Naive B cell (primary cell): ENCODE data around the gene MAP1LC3A. TPM values are rescaled to one million over a fixed set of nuclear protein-coding genes. Genes with fewer than 3 reads are reported as not detected.
"Not testable (repeated sequence)": the region's sequence is repeated elsewhere in the genome, so short reads cannot be mapped to it uniquely, and the experiment has no call there.

Experiments used
- ATAC-seq, 2 donors: fragments of 150-1000 bp; cut with Tn5 transposase; 2 replicates each; pipeline ENCODE4 v1.10.0; 2021; ENCODE audit warnings: low read depth in 2 of 2, mild to moderate bottlenecking in 2 of 2, moderate library complexity in 2 of 2
- DNase-seq: peaks from one replicate; pipeline ENCODE4 v3.0.0; 2022
- H3K27ac Mint-ChIP-seq, 6 donors: one replicate each; pipeline ENCODE4 v1.8.0; 2020 to 2022; ENCODE audit warnings: mild to moderate bottlenecking in 6 of 6, mixed read lengths in 6 of 6, moderate library complexity in 5 of 6, inconsistent platforms in 2 of 6
- H3K27me3 Mint-ChIP-seq, 3 donors: one replicate each; pipeline ENCODE4 v1.8.0; 2021 to 2022; ENCODE audit warnings: mixed read lengths in 3 of 3, mild to moderate bottlenecking in 1 of 3
- H3K36me3 Mint-ChIP-seq, 2 donors: one replicate each; pipeline ENCODE4 v1.8.0; 2020 to 2022; ENCODE audit warnings: mixed read lengths in 2 of 2, inconsistent platforms in 1 of 2, mild to moderate bottlenecking in 1 of 2
- H3K4me1 Mint-ChIP-seq, 3 donors: one replicate each; pipeline ENCODE4 v1.8.0; 2020 to 2022; ENCODE audit warnings: mixed read lengths in 3 of 3, inconsistent platforms in 1 of 3, mild to moderate bottlenecking in 1 of 3, moderate library complexity in 1 of 3
- H3K4me3 Mint-ChIP-seq, 8 donors: one replicate each; pipeline ENCODE4 v1.8.0; 2020 to 2022; ENCODE audit warnings: mild to moderate bottlenecking in 8 of 8, mixed read lengths in 8 of 8, moderate library complexity in 8 of 8, inconsistent platforms in 2 of 8
- H3K9me3 Mint-ChIP-seq, 7 donors: one replicate each; pipeline ENCODE4 v1.8.0; 2020 to 2022; ENCODE audit warnings: mixed read lengths in 7 of 7, mild to moderate bottlenecking in 5 of 7, inconsistent platforms in 2 of 7, moderate library complexity in 1 of 7
- polyA plus RNA-seq, 6 donors: library from polyadenylated mRNA; unstranded; fragments of 300-500 nt; fragmentation: Illumina TruSeq; gene quantifications; one replicate each; pipeline ENCODE4 v1.2.3, GENCODE V29; 2021; ENCODE audit warnings: low read depth in 6 of 6

MAP1LC3A gene
- polyA plus RNA-seq = 1 to 10 TPM in 4 of 6 donors, under 1 TPM in 2; 0.49 to 3.5 (median 1.8) TPM

DNA sequence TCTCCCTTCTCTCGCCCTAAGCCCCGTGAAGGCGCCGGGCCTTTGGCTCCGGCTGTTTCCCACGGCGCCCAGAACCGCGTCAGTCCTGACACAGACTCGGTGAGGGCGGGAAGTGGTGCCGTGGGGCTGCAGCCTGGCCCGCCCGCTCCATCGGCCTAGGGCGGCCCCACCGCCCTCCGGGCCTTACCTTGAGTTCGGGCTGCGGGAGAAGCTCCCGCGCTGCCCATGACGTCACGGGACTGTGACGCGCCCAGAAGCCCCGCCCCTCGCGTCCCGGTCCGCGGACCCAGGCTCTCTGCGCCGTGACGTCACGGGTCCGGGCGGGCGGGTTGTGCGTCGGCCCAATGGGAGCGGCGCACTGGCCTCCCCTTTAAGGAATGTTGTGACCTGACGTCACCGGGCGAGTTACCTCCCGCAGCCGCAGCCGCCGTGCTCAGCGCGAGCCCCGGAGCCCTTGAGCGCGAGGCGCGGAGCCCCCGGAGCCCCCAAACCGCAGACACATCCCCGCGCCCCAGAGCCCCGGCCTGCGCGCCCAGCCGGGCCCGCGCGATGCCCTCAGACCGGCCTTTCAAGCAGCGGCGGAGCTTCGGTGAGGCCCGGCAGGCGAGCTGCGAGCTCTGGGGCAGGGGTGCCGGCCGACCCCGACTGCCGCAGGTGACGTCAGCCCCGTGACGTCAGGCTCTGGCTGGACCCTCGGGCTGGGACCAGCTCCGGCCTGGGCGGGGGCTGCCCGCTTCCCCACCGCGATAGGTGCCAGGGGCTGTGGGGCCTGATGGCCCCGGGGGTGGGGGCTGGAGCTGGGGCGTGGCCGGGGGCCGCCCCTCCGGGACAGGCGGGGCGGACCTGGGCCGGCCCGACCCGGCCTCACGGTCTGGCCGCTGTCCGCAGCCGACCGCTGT lies at the start of gene MAP1LC3A:
TSS of gene MAP1LC3A (plus strand) at position 399 of the 899 bp plus-strand sequence. CDS start at position 550, 151 bp downstream.
- peak; percentile 82 to 83 for ATAC-seq
- Mint-ChIP-seq H3K9me3 (no peaks in the 10 kb centered on the region), H3K4me1 (peaks cover 14 to 27% (median 20%) of the 10 kb centered on the region in 3 donors), H3K4me3 (peak within 1 kb of the TSS; percentile 79 to 98 (median 92)), H3K27me3 (no peaks in the 10 kb centered on the region), H3K36me3 (no peaks in the 10 kb centered on the region), H3K27ac (peak within 1 kb of the TSS; percentile 72 to 98 (median 98))
- peak; percentile 91 for DNase-seq

DNA sequence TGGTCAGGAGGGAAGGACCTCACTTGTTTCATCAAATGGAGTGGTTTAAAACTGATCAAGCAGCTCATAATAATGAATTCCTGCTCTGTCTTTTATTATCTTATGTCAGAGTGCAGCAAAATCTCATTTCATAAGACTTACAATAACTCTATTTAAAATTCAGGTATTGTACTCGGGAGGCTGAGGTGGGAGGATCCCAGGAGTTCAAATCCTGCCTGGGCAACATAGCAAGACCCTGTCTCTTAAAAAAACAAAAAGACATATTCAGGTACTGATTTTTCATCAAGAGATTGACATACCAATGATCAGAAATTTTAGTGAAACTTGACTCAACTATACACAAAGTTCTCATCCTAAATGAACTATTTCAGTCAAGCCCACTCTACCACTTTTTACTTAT lies 47.9 kb upstream of the MAP1LC3A start:
- Mint-ChIP-seq H3K9me3 (no peaks in the 10 kb centered on the region), H3K4me3 (no peak overlapping the region), H3K27ac (peak overlapping the region in 3 of 6 donors; percentile 10 to 28 (median 18)), H3K36me3 (peaks cover 0 to 9% of the 10 kb centered on the region in 2 donors), H3K4me1 (peaks cover 20 to 27% (median 25%) of the 10 kb centered on the region in 3 donors), H3K27me3 (no peaks in the 10 kb centered on the region)
- DNase-seq = no peak
- ATAC-seq = no peak

DNA sequence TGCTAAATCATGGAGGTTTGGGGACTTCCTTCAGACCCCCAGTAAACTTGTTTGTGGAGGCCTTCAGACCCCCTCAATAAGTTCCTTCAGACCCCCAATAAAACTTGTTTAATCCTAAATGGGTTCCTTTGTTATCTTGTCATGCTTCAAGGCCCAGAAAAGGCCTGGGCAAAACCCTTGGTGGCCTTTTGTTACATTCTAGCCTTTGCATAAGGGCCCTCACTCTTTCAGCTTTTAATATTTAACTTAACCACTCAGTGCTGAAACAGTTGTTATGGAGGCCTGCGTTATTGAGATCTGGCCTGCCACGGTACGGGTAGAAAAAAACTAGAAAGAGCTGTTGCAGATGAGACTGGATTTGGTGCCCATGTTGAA lies 46.6 kb upstream of the MAP1LC3A start:
- Mint-ChIP-seq H3K36me3 (peaks cover 0 to 12% of the 10 kb centered on the region in 2 donors), H3K9me3 (no peaks in the 10 kb centered on the region), H3K27ac (peak overlapping the region in 4 of 6 donors; percentile 38 to 96 (median 92)), H3K27me3 (no peaks in the 10 kb centered on the region), H3K4me3 (peak overlapping the region in 1 of 8 donors; percentile 26), H3K4me1 (peaks cover 20 to 35% (median 35%) of the 10 kb centered on the region in 3 donors)
- ATAC-seq (no peak), DNase-seq (no peak)

DNA sequence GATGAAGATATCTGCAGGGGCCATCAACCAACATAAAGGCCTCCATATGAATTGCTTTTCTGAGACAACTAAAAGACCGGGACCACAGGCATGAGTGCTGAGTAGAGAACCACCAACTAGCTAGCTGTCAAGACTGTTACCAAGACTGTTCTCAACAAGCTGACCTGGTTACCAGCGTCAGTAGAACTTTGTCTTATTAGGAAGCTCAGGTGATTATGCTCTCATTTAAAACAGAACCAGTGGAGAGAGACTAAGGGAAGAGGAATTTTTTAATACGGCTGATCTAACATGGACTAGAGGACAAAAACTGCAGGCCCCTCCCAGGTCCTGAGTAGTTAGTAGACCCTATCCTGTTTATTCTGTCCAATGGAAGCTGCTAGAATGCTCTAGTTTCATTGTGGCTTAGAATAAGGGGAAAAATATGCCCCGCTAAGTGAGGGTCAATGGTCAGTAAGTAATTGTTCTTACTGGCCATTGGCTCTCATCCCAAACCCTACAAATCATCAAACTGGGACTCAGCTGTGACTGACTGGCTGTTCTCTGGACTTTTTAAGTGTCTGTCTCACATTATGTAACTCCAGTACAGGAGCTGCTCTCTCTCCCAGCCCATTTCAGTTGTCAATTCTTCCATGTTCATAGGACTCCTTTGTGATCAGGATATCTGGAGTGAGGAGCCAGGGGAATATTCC lies 46.1 kb upstream of the MAP1LC3A start:
- no peaks in the 10 kb centered on the region for H3K27me3 Mint-ChIP-seq
- ATAC-seq (no peak), DNase-seq (no peak)
- peaks cover 20 to 37% (median 35%) of the 10 kb centered on the region in 3 donors for H3K4me1 Mint-ChIP-seq
- peaks cover 0 to 10% of the 10 kb centered on the region in 2 donors for H3K36me3 Mint-ChIP-seq
- H3K9me3 Mint-ChIP-seq = no peaks in the 10 kb centered on the region
- H3K4me3 Mint-ChIP-seq = peak overlapping the region in 2 of 8 donors; percentile 54 to 78
- peak overlapping the region; percentile 24 to 96 (median 67) for H3K27ac Mint-ChIP-seq

DNA sequence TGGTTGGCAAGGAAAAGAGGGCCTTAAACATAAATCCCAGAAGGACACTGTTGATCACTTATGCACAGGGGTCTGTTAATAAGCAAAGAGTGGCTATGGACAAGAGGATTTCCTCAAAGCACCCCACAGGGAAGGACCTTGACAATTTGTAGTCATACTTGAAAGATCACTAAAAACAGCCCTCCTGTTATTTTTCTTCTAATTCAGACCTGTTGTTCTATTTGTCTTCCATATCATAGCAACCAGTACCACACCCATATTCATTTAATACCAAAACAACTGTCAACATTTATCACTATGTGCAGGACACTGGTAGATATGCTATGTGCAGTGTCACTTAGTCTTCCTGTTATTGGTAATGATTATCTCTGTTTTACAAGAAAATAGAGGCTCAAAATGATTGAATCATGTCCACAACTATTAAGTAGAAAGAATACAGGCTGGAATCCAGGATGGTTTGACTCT lies 45.5 kb upstream of the MAP1LC3A start:
- peak overlapping the region in 5 of 6 donors; percentile 13 to 96 (median 44) for H3K27ac Mint-ChIP-seq
- H3K4me1 Mint-ChIP-seq = peaks cover 20 to 43% (median 40%) of the 10 kb centered on the region in 3 donors
- H3K36me3 Mint-ChIP-seq = peaks cover 0 to 5% of the 10 kb centered on the region in 2 donors
- H3K9me3 Mint-ChIP-seq = no peaks in the 10 kb centered on the region
- ATAC-seq = peak in 1 of 2 donors; percentile 6
- DNase-seq = no peak
- no peaks in the 10 kb centered on the region for H3K27me3 Mint-ChIP-seq
- peak overlapping the region in 2 of 8 donors; percentile 54 to 78 for H3K4me3 Mint-ChIP-seq

DNA sequence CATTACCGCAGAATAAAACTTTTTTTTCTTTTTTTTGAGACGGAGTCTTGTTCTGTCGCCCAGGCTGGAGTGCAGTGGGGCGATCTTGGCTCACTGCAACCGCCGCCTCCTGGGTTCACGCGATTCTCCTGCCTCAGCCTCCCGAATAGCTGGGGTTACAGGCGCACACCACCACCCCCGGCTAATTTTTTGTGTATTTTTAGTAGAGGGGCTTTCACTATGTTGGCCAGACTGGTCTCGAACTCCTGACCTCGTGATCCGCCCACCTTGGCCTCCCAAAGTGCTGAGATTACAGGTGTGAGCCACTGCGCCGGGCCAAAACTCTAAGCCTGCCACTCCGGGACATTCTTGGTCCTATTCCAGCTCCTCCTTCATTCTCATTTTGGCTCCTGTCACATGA lies 44.5 kb upstream of the MAP1LC3A start:
- H3K9me3 Mint-ChIP-seq, ATAC-seq, H3K27me3 Mint-ChIP-seq, DNase-seq, H3K36me3 Mint-ChIP-seq: not testable (repeated sequence)
- H3K4me1 Mint-ChIP-seq = peaks cover 20 to 53% (median 49%) of the 10 kb centered on the region in 3 donors
- peak overlapping the region in 3 of 6 donors; percentile 4 to 96 (median 54) for H3K27ac Mint-ChIP-seq
- peak overlapping the region in 1 of 8 donors; percentile 99 for H3K4me3 Mint-ChIP-seq

DNA sequence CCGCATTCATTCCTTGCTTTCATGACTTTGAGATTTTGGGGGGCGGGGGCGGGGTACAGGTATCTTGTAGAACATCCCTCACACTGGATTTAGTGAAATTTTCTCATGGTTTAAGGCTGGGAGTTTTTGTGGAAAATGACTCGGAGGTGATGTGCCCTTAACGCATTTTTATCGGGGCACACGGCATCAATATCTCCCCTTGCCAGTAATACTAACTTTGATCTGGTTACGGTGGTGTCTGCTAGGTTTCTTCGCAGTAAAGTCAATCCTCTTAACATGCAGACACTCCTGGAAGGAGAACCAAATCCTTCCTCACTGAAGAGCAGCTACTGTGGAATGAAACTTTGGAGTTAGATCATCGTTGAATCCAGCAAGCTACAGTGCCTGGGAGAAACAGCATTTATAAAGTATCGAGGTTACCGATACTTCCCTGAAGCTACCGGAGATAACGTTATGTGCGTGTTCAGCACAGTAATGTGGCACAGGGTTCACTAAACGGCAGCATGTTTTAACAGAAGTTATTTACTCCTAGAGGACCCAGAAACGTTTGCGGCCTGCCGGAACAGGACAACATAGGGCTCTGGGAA lies 43.5 kb upstream of the MAP1LC3A start:
- peak in 1 of 2 donors; percentile 6 for ATAC-seq
- DNase-seq = no peak
- Mint-ChIP-seq H3K4me1 (peaks cover 20 to 60% (median 49%) of the 10 kb centered on the region in 3 donors), H3K36me3 (peaks cover 0 to 3% of the 10 kb centered on the region in 2 donors), H3K27me3 (no peaks in the 10 kb centered on the region), H3K27ac (peak overlapping the region; percentile 96 to 99 (median 98)), H3K9me3 (no peaks in the 10 kb centered on the region), H3K4me3 (peak overlapping the region; percentile 95 to 100 (median 99))

DNA sequence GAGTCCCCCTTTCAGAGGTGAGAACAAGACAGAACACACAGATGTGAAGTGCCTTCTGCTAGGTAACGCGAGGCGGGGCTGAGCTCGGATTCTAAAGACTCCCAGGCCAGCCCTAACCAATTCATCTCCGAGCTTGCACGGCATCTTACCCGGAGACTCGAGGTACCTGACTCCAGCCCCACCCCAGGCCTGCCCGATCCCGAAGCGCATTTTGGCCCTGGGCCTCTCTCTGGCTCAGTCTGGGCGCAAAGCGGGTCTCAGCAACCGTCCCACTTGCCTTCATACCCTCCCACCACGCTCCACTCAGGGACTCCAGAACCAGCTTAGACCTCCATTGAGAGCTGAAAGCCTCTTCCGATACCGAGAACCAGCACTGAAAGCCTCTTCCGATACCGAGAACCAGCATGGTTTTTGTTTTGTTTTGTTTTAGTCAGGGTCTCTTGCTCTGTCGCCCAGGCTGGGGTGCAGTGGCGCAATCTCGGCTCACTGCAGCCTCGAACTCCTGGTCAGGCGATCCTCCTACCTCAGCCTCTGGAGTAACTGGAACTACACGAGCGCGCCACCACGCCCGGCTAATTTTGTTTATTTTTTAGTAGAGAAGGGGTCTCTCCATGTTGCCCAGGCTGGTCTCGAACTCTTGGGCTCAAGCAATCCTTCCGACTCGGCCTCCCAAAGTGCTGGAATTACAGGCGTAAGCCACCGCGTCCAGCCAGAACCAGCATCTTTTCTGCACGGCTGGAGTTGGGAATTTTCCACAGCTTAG lies 42.9 kb upstream of the MAP1LC3A start:
- ATAC-seq (peak; percentile 64 to 74), DNase-seq (peak; percentile 65)
- Mint-ChIP-seq H3K36me3 (peaks cover 0 to 3% of the 10 kb centered on the region in 2 donors), H3K4me3 (peak overlapping the region; percentile 95 to 100 (median 99)), H3K27ac (peak overlapping the region; percentile 96 to 99 (median 98)), H3K4me1 (peaks cover 20 to 66% (median 49%) of the 10 kb centered on the region in 3 donors), H3K27me3 (no peaks in the 10 kb centered on the region), H3K9me3 (no peaks in the 10 kb centered on the region)

DNA sequence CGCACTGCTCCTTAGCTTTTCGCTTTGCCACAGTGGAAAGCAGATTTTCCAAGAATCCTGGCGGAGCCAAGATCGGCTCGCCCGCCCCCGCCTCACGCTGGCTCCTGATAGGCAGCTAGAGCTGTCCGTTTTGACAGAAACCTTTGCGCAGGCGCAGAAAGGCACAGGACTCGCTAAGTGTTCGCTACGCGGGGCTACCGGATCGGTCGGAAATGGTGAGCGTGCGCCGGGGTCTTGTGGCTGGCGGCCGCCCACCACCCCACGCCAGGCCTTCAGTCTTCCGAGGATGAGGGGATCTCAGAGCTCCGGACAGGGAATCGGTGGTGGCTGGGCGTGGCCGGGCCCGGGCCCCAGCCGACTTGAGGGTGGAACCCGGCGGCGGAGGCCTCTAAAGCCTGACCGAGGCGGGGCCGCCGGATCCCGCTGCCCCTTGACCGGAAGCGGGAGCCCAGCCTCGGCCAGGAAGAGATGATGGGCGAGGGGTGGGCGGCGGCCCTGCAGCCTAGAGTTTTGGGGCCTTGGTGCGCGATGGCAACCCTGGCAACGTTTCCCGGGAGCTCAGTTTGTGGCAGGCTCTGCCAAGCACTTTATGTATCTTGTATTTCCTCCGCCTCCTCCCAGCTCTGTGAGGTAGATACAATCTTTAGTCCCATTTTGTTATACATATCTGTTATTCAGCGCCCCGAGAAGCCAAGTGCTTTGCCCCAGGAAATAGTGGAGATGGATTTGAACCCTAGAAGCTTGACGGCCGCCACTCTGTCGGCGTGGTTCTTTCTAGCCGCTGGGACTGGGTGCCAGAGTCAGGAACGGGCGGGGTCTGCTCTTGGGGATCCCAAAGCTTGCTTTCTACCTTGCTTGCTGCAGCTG lies 42.0 kb upstream of the MAP1LC3A start, which contains the start of gene DYNLRB1:
TSS of gene DYNLRB1 (plus strand) at position 176 of the 867 bp plus-strand sequence. CDS start at position 213, 37 bp downstream.
- peaks cover 20 to 71% (median 52%) of the 10 kb centered on the region in 3 donors for H3K4me1 Mint-ChIP-seq
- H3K27me3 Mint-ChIP-seq = no peaks in the 10 kb centered on the region
- peak within 1 kb of the TSS; percentile 96 to 99 (median 98) for H3K27ac Mint-ChIP-seq
- ATAC-seq = peak; percentile 82
- H3K9me3 Mint-ChIP-seq = no peaks in the 10 kb centered on the region
- H3K36me3 Mint-ChIP-seq = peaks cover 0 to 3% of the 10 kb centered on the region in 2 donors
- peak within 1 kb of the TSS; percentile 95 to 100 (median 99) for H3K4me3 Mint-ChIP-seq
- DNase-seq = peak; percentile 90

DNA sequence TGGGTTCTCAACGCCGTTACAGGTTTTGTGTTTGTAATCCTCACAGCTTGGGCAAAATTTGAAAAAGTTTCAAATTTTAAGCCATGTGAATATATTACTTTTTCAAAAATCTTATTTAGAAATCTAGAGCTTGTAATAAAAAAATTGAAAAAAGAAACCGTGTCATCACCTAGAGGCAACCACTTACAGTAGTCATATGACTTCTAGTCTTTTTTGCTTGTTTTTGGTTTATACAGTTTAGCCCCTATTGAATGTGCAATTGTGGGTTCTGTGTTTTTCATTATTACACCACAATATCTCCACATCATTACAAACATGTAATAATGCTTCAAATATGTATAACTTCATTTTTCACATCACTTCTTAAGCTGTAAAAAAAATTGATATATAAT lies 41.4 kb upstream of the MAP1LC3A start:
- H3K27ac Mint-ChIP-seq = peak overlapping the region in 5 of 6 donors; percentile 9 to 99 (median 96)
- no peaks in the 10 kb centered on the region for H3K9me3 Mint-ChIP-seq
- H3K4me3 Mint-ChIP-seq = peak overlapping the region; percentile 95 to 100 (median 99)
- ATAC-seq (no peak), DNase-seq (no peak)
- peaks cover 0 to 3% of the 10 kb centered on the region in 2 donors for H3K36me3 Mint-ChIP-seq
- H3K4me1 Mint-ChIP-seq = peaks cover 22 to 75% (median 56%) of the 10 kb centered on the region in 3 donors
- no peaks in the 10 kb centered on the region for H3K27me3 Mint-ChIP-seq

DNA sequence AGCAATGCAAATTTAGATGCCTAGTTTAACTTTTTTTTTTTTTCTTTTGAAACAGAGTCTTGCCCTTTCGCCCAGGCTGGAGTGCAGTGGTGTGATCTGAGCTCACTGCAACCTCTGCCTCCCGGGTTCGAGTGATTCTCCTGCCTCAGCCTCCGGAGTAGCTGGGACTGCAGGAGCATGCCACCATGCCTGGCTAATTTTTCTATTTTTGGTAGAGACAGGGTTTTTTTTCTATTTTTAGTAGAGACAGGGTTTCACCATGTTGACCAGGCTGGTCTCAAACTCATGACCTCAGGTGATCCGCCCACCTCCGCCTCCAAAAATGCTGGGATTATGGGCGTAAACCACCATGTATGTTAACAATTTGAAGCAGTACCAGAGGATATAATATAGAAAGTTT lies 39.7 kb upstream of the MAP1LC3A start:
- Mint-ChIP-seq H3K27ac (peak overlapping the region in 1 of 6 donors; percentile 76), H3K4me3 (peak overlapping the region in 2 of 8 donors; percentile 54 to 95), H3K4me1 (peaks cover 22 to 77% (median 52%) of the 10 kb centered on the region in 3 donors)
- not testable (repeated sequence) for H3K36me3 Mint-ChIP-seq, ATAC-seq, H3K9me3 Mint-ChIP-seq, DNase-seq, H3K27me3 Mint-ChIP-seq
